ENCODE measurements around the gene ELMO1.

GRCh38 chr7:37062560-37062859 is 386.2 kb downstream of the ELMO1 start:
- TF ChIP-seq CTCF (IDR thresholded peaks at IDR 0.05) = no peak
- no peak for TF ChIP-seq POLR2A (IDR thresholded peaks at IDR 0.05)

Data from body of pancreas (tissue), 4 donors.